ENCODE data around the gene BMI1.

Gene BMI1

DNA sequence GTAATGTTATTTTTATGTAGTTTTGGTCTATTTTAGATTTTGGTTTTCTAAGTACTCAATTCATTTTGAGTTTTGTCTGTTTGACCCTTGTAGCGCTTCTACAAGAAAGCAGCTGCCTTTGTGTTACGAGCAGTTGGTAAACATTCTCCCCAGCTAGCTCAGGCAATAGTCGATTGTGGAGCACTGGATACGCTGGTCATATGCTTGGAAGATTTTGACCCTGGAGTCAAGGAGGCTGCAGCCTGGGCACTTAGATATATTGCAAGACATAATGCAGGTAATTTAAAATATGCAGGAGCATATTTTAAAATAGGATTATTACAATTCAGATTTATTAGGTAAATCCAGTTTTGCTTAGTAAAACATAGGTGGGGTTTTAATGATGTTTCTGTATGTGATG, 47.5 kb downstream of the BMI1 start:
- TF ChIP-seq, protein P1, sequence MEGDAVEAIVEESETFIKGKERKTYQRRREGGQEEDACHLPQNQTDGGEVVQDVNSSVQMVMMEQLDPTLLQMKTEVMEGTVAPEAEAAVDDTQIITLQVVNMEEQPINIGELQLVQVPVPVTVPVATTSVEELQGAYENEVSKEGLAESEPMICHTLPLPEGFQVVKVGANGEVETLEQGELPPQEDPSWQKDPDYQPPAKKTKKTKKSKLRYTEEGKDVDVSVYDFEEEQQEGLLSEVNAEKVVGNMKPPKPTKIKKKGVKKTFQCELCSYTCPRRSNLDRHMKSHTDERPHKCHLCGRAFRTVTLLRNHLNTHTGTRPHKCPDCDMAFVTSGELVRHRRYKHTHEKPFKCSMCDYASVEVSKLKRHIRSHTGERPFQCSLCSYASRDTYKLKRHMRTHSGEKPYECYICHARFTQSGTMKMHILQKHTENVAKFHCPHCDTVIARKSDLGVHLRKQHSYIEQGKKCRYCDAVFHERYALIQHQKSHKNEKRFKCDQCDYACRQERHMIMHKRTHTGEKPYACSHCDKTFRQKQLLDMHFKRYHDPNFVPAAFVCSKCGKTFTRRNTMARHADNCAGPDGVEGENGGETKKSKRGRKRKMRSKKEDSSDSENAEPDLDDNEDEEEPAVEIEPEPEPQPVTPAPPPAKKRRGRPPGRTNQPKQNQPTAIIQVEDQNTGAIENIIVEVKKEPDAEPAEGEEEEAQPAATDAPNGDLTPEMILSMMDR (IDR thresholded peaks at IDR 0.05; ENCODE audit: insufficient read depth, missing control alignments) = no peak
- DNase-seq (ENCODE audit: insufficient read length, low spot score) (no peak), FAIRE-seq (no peak)

DNA sequence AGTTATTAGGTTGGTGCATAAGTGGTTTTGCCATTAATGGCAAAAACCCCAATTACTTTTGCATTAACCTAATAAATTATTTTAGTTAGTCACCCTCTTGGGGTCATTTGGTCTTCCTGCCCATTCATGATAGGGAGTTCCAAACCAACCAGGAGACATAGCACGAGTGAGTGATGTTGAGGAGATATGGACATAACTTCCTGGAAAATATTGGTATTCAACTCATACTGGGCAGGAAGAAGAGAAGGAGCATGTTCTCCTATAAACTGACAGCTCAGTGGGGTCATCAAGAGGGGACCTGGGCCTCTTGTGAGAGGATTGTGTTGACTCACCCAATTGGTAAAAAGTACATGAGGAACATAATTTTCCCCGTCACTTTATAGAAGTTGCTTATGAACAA, 48.1 kb downstream of the BMI1 start:
- no peak for FAIRE-seq
- no peak for DNase-seq (ENCODE audit: insufficient read length, low spot score)
- TF ChIP-seq, protein P1 (IDR thresholded peaks at IDR 0.05; ENCODE audit: insufficient read depth, missing control alignments) = no peak

GRCh38 chr10:22369434-22370072, 48.7 kb downstream of the BMI1 start:
- DNase-seq (ENCODE audit: insufficient read length, low spot score) = no peak
- TF ChIP-seq, protein P1 (IDR thresholded peaks at IDR 0.05; ENCODE audit: insufficient read depth, missing control alignments) = no peak
- FAIRE-seq = no peak

DNA sequence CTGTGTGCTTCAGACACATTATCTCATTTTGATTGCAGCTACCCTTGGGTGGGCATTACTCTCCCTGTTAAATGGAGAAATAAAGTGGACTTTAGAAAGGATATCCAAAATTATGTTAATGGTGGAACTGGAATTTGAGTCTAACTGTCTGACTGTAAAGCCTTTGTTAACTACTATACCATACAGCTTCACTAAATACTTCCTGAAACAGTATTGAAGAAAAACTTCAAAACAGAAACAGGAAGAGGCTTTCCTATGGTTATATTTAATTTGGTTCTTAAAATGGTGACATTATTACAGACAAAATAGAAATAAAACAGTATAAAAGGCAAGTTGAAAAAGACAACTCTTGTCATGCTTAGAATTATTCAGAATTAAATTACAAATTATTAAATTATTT, 49.4 kb downstream of the BMI1 start:
- DNase-seq (ENCODE audit: insufficient read length, low spot score) (no peak), FAIRE-seq (no peak)
- TF ChIP-seq, protein P1 (IDR thresholded peaks at IDR 0.05; ENCODE audit: insufficient read depth, missing control alignments) = no peak

GRCh38 chr10:22372298-22372697, 51.4 kb downstream of the BMI1 start:
- TF ChIP-seq, protein P1 (IDR thresholded peaks at IDR 0.05; ENCODE audit: insufficient read depth, missing control alignments) = no peak
- no peak for DNase-seq (ENCODE audit: insufficient read length, low spot score)
- FAIRE-seq = no peak

DNA sequence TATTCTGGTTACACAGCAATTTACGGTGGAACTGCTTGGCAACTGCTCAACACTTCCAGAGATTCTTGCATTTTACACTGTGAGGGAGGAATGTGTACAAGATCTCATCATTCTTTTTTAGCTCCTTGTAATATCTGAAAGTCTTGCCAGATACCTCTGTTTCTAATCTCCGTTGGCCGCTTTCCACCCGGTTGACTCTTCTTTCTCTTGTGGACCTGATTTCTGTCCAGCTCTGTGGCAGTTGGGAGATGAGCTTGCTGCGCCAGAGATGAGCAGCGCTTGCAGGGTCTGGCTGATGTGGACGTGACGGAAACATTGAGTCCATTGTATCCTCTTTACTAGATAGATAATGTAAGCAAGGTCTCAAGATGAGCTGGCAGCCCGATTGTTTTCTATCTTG, 52.0 kb downstream of the BMI1 start:
- FAIRE-seq (no peak), DNase-seq (ENCODE audit: insufficient read length, low spot score) (no peak)
- TF ChIP-seq, protein P1 (IDR thresholded peaks at IDR 0.05; ENCODE audit: insufficient read depth, missing control alignments) = no peak

DNA sequence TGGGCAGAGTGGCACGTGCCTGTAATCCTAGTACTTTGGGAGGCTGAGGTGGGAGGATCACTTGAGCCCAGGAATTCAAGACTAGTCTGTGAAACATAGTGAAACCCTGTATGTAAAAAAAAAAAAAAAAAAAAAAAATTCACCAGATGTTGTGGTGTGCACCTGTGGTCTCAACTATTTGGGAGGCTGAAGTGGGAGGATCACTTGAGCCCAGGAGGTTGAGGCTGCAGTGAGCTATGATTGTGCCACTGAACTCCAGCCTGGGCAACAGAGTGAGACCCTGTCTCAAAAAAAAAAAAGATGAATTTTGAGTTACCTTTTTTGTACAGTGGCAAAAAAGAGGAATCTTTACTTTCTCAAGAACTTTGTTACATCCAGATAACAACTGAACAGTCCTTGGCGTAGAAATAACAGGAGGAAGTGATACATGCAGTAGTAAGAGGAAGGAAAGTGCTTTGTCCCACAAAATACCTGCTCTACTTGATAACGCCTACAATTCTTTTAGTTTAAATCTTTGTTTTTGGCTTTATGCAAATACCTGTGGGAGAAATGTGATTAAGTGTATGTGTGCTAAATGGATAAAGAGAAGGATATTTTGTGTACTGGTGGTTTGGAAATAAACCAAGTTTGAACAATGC, 53.7 kb downstream of the BMI1 start:
- TF ChIP-seq, protein P1 (IDR thresholded peaks at IDR 0.05; ENCODE audit: insufficient read depth, missing control alignments) = no peak
- no peak for FAIRE-seq
- DNase-seq (ENCODE audit: insufficient read length, low spot score) = no peak
